Prostate gland (tissue), 2 donors: ENCODE measurements around the gene PLCB1. TPM values are rescaled to one million over a fixed set of nuclear protein-coding genes. Genes with fewer than 3 reads are reported as not detected.

Source experiments
- DNase-seq: peaks from one replicate; pipeline ENCODE4 v3.0.0-alpha.2; 2019; ENCODE audit warnings: low spot score
- H3K27ac ChIP-seq, 2 donors: fragments of 200-600 bp; sonication (generic); 2 replicates each; pipeline ENCODE4 v1.5.1; 2017 to 2019
- H3K27me3 ChIP-seq: fragments of 200-600 bp; sonication (generic); replicated peaks from 2 replicates; pipeline ENCODE4 v1.5.1; 2019; ENCODE audit not compliant: insufficient read depth
- H3K36me3 ChIP-seq, 2 donors: fragments of 200-600 bp; sonication (generic); 1 replicate in 1 of 2; 2 replicates in 1 of 2; pipeline versions ENCODE4 v1.5.1 to v1.8.1; 2017 to 2019
- H3K4me1 ChIP-seq: fragments of 200-600 bp; sonication (generic); replicated peaks from 2 replicates; pipeline ENCODE4 v1.5.1; 2019
- H3K4me3 ChIP-seq, 2 donors: fragments of 200-600 bp; sonication (generic); 2 replicates each; pipeline ENCODE4 v1.5.1; 2017 to 2019
- H3K9me3 ChIP-seq: fragments of 200-600 bp; sonication (generic); 2 replicates; pipeline ENCODE4 v1.5.1; 2017
- CTCF ChIP-seq, 4 experiments: fragments of 200-600 bp in 2 of 4; fragments of 450-650 bp in 2 of 4; sonication (generic) in 2 of 4; IDR thresholded peaks; 1 replicate in 3 of 4; 2 replicates in 1 of 4; pipeline ENCODE4 v1.5.1; 2016 to 2019; ENCODE audit warnings: antibody characterized with exemption in 4 of 4, mild to moderate bottlenecking in 2 of 4, moderate library complexity in 2 of 4
- POLR2A ChIP-seq: fragments of 450-650 bp; IDR thresholded peaks from one replicate; pipeline ENCODE4 v1.6.1; 2016; ENCODE audit warnings: antibody characterized with exemption, mild to moderate bottlenecking
- POLR2AphosphoS5 ChIP-seq: sonication (generic); formaldehyde crosslinking; IDR thresholded peaks from one replicate; pipeline ENCODE4 v1.6.1; 2017; ENCODE audit warnings: antibody characterized with exemption
- WGBS: methylation state at CpG from one replicate; pipeline ENCODE4 v1.1.5; 2018; 5-methylcytosine and 5-hydroxymethylcytosine counted together
- intact Hi-C: fragments of 100-400 bp; cut with DNase I; formaldehyde crosslinking; loops from one replicate; pipeline ENCODE4 v1.14.2; 2022
- total RNA-seq, 2 donors: library from RNA; depleted of rRNA; stranded (reverse); fragments of >200 nt; gene quantifications; one replicate each; pipeline ENCODE4 v1.1.0, GENCODE V29; 2016

Gene PLCB1
- total RNA-seq, 2 donors from 2014 or later: 24.3 to 26.3 TPM

- no peaks in the 10 kb centered on the region for H3K27me3 ChIP-seq
- H3K27ac ChIP-seq: peak overlapping the region in 1 of 2 donors; percentile 22
- no peaks in the 10 kb centered on the region for H3K4me1 ChIP-seq
- H3K9me3 ChIP-seq: no peaks in the 10 kb centered on the region
- peak; percentile 58 to 89 (median 83) for TF ChIP-seq CTCF (IDR thresholded peaks at IDR 0.05)
- TF ChIP-seq POLR2A: no peak
- TF ChIP-seq POLR2AphosphoS5: peak; percentile 61
- DNase-seq: peak; percentile 43
- H3K4me3 ChIP-seq: no peak overlapping the region
- H3K36me3 ChIP-seq: no peaks in the 10 kb centered on the region
- intact Hi-C loops: loop anchor here (1.0 to 10.0 kb wide), 4 partner anchors 93 to 505 kb away; partner anchors contain the start of gene PLCB4
- WGBS: 7% methylated on average over 6 of the region's 6 CpGs
Observed at GRCh38 chr20:8853805-8854338, 721.8 kb downstream of the PLCB1 start.

DNA sequence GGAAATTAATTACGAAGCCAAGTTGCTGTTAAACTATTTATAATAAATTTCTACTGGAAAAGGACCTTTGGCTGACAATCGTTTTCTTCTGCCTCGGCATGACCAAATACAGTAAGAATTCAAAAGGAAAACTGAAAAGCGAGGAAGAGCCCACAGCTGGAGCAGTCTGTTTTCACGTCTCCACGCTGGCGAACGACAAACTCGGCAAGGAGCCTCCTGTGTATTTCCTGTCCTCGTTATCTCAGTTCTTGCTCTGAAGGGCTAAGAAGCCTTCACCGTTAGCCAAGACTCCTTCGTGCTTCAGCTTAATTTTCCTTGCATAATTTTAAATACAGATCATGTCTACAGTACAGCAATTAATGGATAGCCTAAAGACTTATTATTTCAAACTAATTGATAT is 722.5 kb downstream of the PLCB1 start:
- WGBS: 46% methylated on average over 12 of the region's 12 CpGs
- intact Hi-C loops: loop anchor here (1.0 to 10.0 kb wide), 4 partner anchors 93 to 505 kb away; partner anchors contain the start of gene PLCB4
- H3K9me3 ChIP-seq: no peaks in the 10 kb centered on the region
- TF ChIP-seq POLR2AphosphoS5 (no peak), CTCF (IDR thresholded peaks at IDR 0.05) (no peak), POLR2A (no peak)
- peak overlapping the region in 1 of 2 donors; percentile 22 for H3K27ac ChIP-seq
- no peak for DNase-seq
- H3K4me3 ChIP-seq: no peak overlapping the region
- no peaks in the 10 kb centered on the region for H3K4me1 ChIP-seq
- no peaks in the 10 kb centered on the region for H3K36me3 ChIP-seq
- H3K27me3 ChIP-seq: no peaks in the 10 kb centered on the region

DNA sequence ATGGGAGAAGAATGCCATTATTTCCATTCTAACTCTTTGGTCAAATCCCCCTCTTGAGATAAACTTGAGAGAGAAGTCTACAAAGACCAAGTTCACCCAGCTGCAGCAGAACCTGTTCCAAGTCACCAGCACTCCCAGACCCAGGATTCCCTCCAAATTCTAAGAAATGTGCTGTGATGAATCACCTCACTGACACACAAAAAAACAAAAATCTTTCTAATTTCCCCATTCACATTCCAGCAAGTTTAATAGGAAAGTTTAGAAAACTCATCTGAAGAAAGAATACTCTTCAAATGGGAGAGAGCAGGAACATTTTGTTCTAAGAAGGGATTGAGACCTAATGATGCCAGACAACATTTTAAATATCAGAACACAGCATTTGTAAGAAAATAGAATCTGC is 723.2 kb downstream of the PLCB1 start:
- intact Hi-C loops: loop anchor here (2.0 to 10.0 kb wide), 2 partner anchors 213 to 369 kb away; partner anchors contain the start of gene PLCB4
- H3K9me3 ChIP-seq: no peaks in the 10 kb centered on the region
- H3K36me3 ChIP-seq: no peaks in the 10 kb centered on the region
- H3K27ac ChIP-seq: peak overlapping the region in 1 of 2 donors; percentile 2
- H3K4me3 ChIP-seq: no peak overlapping the region
- H3K27me3 ChIP-seq: no peaks in the 10 kb centered on the region
- TF ChIP-seq POLR2AphosphoS5: peak; percentile 12
- TF ChIP-seq POLR2A: no peak
- no peak for TF ChIP-seq CTCF (IDR thresholded peaks at IDR 0.05)
- H3K4me1 ChIP-seq: no peaks in the 10 kb centered on the region
- no peak for DNase-seq

DNA sequence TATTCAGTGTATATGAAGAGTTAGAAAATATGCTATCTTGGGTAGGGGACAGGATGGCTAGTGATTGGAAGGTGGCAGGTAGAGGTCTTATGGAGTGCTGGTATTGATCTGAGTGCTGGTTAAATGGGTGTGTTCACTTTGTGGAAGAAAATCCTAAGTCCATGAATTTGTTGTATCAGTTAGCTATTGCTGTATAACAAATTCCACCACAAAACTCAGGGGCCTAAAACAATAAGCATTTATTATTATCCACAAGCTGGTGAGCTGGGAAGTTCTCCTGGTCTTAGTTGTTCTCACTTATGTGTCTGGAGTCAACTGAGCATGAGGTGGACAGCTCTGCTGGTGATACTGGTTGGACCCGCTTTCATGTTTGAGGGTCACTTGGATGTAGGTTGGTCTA is 724.6 kb downstream of the PLCB1 start:
- intact Hi-C loops: loop anchor here (10.0 kb wide), 1 partner anchor 368 kb away; no protein-coding TSS in a partner anchor
- H3K27me3 ChIP-seq: no peaks in the 10 kb centered on the region
- DNase-seq: no peak
- TF ChIP-seq POLR2A: no peak
- TF ChIP-seq CTCF (IDR thresholded peaks at IDR 0.05): no peak
- TF ChIP-seq POLR2AphosphoS5: no peak
- no peaks in the 10 kb centered on the region for H3K9me3 ChIP-seq
- H3K36me3 ChIP-seq: no peaks in the 10 kb centered on the region
- H3K4me1 ChIP-seq: no peaks in the 10 kb centered on the region
- 100% methylated on average over 1 of the region's 1 CpG for WGBS
- H3K4me3 ChIP-seq: no peak overlapping the region
- no peak overlapping the region for H3K27ac ChIP-seq

DNA sequence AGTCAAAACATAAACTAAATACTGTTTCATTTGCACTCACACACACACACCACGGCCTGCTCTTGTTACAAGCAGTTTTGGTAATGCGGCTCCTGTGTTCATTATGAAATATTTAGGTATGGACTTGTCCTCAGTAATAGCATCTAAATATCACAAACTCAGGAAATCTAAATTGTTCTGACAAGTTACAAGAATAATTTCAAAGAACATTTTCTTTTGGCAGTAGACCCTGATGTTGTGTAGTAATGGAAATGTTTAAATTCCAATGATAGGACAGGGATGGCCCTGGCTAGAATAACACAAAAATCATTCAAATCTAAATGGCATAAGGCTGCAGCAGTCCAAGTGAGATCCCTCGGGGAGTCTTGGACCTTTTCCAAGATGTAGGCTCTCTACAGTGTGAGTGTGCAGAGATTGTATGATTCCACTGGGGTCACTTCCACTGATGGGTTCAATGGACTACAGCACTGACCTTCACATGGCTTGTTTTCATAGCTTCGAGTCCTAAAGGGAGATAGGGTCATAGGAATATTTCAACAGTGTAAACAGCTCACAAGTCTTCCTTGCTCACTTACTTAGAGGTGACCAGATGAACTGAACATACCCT is 726.2 kb downstream of the PLCB1 start:
- Histone ChIP-seq H3K9me3 (no peaks in the 10 kb centered on the region), H3K4me3 (no peak overlapping the region), H3K36me3 (no peaks in the 10 kb centered on the region), H3K27ac (no peak overlapping the region), H3K27me3 (no peaks in the 10 kb centered on the region), H3K4me1 (no peaks in the 10 kb centered on the region)
- DNase-seq: no peak
- intact Hi-C loops: loop anchor here (10.0 kb wide), 1 partner anchor 367 kb away; no protein-coding TSS in a partner anchor
- TF ChIP-seq POLR2A (no peak), CTCF (IDR thresholded peaks at IDR 0.05) (no peak), POLR2AphosphoS5 (no peak)
- 51% methylated on average over 4 of the region's 4 CpGs for WGBS
